GM21619 (cell line): ENCODE results near the gene ETF1.
A peak's percentile ranks its signal among the peaks of the same experiment; 100 is the strongest.

ENCODE experiments used
- ATAC-seq: cut with Tn5 transposase; IDR thresholded peaks from one replicate; pipeline ENCODE4 v1.9.1; 2021; ENCODE audit not compliant: unreplicated experiment

ETF1 gene

DNA sequence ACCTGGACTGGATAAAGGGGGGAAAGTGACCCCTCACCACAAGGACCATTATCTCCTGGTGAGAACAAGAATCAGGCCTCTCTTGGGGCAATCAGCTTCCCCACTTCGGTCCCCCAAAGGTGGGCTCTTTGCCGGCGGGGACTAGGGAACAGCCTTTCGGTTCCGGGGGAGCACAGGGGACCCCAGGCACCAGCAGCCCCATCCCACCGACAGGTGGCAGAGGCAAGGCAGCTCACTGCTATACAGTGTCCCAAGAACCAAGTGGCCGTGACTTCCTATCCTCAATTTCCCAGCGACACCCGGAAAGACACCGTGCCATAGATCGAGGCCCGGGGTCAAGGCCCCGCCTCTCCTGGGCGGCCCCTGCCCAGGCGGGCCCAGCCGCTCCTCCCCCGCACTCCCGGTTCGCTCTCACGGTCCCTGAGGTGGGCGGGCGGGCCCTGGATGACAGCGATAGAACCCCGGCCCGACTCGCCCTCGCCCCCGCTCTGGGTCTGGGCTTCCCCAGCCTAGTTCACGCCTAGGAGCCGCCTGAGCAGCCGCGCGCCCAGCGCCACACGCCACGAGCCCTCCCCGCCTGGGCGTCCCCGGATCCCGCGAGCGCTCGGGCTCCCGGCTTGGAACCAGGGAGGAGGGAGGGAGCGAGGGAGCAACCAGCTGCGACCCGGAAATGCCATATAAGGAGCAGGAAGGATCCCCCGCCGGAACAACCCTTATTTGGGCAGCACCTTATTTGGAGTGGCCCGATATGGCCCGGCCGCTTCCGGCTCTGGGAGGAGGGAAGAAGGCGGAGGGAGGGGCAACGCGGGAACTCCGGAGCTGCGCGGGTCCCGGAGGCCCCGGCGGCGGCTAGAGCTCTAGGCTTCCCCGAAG lies 78.4 kb downstream of the ETF1 start:
- peak; percentile 69 for ATAC-seq

DNA sequence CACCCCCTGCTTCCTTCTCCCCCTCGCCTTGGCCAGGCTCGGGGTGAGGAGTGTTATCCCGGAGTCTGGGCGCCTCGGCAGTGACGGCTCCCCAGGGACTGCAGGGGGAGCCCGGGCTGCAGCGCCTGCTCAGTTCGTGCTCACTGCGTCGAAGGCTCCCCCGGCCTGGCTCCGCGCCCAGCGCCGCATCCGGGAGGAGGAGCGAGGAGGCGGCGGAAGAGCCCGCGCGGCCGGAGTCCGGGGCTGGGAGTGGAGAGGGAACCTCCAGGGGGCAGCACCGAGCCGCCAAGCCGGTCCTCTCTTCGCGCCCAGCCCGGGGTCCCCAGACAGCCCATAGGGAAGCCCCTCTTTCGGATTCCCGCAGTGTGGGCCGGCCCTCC lies 79.0 kb downstream of the ETF1 start:
- peak; percentile 42 for ATAC-seq

DNA sequence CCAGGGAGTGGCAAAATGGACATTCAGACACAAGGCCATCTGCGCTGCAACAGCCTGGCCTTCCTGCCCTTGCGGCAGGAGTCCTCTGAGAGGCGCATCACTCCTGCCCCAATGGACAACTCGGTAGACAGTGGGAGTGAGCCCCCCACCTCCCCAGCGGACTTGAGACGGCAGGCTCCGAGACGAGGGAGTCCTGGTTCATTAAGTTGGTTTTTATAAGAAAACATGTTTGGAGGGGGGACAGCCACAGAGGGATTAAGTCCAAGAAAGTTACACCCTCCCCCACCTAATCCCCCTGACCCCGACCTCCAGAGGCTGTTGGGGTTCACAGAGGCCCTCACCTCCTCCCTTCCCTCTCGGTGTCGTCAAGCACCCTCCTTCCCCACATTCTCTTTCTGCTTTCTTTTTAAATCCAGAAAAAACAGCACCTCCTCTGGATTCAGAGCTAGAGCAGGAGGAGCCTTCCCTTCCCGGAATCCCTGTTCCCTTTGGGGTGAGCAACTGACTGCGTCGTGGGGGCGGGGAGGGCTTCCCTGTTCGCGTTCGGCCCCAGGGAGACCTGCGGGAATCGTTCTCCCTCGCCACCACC lies 79.5 kb downstream of the ETF1 start:
- no peak for ATAC-seq

DNA sequence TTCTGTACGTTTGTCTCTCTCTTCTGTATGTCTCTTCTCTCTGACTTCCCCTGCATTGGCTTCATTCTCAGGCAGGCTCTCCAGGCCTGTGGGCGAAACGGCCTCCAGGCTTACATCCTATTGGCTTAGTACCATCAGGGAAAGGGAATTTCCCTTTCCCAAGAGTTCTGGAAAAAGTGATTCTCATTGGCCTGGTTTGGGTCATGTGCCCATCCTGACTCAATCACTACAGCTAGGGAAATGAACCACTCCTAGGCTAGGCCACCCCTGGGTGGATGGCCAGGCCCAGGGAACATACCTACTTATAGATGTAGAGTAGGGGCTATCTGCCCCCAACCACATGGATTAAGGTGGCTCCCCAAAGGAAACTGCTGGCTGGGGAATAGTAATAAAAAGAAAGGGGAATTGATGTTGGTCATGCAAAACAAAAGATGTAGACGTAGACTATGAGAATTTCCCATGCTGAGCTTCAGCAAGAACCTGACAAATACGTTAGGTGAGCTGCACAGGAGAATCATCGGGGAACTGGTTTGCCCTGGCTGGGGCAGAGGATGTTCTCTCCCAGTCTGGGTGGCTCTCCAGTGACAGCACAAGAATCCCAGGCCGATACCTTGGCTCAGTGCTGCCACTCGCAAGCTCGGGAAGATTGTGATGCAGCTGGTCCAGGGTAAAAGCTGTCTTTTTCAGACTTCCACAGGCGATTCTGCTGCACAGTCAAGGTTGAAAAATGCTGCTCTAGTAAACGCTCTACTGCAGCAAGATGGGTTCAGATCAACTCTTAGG lies 81.5 kb downstream of the ETF1 start:
- ATAC-seq = no peak

DNA sequence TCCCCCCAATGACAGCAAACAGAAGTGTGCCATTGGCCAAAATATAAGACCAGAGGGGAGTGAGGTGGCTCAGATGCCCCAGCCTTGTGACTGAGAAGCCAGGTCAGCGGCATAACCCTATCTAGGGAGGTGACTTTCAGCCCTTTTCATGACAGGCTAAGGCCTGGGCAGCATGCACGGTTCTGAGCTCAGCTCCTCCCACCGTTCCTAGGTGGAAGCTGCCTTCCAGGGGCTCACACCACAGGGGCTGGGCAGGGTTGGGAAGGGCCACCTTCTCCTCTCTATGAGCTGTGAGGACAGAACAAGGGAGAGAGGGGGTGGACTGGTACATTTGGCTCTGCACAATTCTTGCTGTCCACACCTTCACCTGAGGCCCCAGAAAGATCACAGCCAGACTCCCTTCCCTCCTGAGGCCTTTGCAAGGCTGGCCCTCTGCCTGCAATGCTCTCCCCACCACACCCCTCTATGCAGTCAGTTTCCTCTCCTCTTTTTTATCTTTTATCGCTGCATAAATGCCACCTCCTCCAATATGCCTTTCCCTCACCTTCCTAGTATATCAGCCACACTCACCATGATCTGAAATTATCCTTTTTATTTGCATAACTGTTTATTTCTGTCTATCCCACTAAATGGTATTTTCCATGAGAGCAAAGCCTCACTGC lies 82.9 kb downstream of the ETF1 start:
- ATAC-seq = no peak

DNA sequence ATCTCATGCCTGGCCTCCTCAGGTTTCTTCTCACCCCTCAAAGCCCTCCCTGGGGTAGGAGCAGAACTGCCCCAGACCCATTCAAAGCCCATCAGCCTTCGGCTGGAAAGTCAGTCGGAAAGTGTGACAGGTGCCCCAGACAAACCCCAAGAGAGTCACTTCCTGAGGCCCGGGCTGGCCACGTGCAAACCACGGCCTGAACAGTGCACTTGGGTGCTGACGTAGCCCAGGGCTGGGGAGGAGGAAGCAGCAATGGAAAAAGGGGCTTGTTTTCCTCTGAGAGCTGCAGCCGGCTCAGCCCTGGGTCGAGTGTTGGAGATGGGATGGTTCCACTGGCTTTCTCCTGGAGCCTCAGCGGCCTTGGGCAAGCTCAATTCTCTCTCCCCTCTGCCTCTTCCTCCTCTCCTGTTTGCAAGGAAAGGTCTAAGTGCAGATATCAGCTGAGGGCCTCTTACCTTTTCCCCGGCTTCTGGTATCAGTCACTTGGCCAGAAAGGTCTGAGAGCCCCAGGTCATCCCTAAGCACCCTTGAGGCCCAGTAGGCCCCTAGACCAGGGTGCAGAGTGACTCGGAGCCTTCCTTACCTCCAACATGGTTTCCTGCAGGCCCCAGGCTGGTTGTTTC lies 83.6 kb downstream of the ETF1 start:
- no peak for ATAC-seq

DNA sequence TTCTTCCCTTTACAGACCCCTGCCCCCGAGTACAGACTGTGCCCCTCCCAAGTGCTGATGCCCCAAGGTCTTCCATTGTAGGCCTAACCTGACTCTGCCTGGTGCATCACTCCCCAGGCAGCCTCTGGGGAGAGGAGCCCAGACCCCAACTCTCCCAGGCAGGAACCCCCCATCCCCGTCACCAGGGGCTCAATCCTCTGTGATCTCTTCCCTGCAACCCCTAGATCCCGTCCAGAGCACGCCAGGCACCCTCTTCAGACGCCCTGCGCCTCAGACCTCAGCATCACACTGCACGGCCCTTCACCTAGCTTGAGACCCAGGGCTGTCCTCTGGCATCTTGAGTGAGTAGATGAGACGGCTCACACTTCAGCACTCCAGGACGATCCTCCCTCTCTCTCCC lies 84.2 kb downstream of the ETF1 start:
- no peak for ATAC-seq

DNA sequence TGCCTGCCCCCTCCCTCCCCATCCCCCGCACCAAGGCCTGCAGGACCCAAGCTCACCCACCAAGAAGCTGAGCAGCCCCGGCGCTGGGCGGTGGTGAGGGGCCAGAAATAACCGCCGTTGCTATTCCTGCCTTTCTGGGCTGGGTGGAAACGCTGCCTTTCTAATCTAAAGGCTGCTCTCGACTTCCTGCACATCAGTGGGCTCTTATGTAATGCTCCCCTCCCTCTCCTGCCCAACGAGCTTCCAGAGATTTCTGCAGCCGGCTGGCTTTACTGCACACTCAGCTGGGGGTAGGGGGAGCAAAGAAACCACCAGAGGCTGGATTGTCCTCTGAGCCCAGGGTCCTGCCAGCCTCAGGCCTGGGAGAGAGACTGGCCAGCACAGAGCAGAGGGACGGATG lies 84.7 kb downstream of the ETF1 start:
- ATAC-seq = no peak

DNA sequence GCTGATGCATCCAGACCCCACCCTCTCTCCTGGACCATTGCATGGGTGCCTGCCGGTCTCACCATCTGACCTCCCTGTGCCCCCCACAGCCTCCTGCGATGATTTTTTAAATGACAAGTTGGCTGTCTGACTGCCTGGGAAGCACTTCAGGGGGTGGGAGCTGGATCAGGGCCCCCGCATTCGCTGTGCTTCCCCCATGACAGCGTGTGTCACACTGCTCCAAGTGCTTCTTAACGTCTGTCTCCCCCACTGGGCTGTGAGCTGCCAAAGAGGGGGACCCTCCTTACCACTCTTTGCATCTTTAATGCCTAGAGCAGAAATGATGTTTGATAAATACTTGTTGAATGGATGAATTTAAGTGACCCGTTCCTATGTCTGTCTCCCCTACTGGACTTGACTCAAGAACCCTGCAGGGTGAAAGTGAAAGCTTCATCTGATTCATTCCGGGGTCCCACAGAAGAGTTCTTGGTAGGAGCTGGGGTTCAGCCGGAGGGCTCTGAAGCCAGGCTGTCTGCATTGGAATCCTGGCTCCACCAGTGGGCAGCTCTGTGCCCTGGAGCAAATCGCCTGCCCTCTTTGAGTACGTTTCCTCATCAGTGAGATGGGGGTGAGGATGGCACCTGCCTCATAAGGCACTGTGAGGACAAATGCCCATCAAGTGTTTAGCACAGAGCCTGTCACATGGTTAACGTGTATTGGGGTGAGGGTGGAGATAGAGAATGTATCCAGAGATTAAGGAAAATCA lies 85.3 kb downstream of the ETF1 start:
- no peak for ATAC-seq
